Measurements from ENCODE around the gene TCF4.

Gene TCF4

DNA sequence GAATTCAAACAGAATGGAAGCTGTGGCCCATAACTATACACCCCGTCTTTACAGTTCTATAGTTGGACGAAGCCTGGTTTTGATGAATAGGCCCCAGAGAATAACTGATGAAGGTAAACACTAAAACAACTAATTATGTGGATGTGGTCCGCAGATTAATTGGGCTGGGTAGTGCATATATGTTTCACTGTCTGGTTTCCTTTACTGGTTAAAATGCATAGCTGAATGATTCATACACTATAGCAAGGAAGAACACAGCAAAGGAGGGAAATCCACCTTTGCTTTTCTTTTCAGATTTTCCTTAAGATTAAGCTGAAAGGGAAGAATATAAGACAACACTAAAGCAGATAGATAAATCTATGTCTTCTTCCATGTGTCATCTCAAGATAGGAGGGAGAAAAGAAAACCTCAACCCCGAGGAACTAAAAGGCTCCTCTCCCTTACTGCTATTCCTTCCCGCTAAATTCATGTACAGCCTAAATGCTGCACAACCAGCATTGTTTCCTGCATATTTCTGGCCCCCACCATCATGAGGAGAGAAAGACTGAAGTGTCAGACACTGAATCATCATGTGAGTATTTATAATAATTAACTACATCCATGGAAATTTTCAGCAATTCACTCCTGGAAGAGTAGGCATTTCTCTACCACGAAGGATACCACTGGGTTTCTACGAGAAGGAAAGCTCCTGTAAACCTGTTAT lies 331.6 kb downstream of the TCF4 start:
- no peak for DNase-seq (ENCODE audit: low spot score)

DNA sequence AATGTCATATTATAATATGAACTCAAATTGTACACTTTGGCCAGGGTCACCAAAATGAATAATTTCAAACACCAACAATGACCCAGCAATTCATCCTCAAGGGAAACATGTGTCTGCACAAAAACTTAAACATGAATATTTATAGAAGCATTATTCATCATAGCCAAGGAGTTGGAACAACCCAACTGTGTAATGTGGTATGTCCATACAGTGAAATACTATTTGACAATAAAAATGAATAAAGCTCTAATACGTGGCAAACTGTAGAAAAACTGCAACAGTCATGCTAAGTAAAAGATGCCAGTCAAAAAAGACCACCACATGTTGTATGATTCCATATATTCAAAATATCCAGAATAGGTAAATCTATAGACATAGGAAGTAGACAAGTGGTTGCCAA lies 334.2 kb downstream of the TCF4 start:
- DNase-seq (ENCODE audit: low spot score) = no peak

DNA sequence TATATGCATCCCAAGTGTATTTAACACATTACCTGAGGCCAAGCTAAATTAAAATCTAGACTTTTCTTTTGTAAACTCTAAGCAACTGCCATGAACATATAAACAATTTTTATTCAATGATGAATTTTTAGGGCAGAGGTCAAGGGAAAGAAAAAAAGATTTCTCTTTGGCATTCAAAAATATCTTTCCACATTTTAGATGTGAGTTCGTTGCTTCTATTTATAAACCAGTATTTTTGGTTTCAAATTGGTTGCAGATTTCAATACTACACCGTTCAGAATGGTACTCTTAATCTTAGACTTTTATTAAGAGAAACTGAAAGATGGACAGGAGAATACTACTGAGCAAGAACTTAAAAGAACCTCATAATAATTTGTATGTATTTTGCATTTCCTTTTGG lies 335.1 kb downstream of the TCF4 start:
- no peak for DNase-seq (ENCODE audit: low spot score)

DNA sequence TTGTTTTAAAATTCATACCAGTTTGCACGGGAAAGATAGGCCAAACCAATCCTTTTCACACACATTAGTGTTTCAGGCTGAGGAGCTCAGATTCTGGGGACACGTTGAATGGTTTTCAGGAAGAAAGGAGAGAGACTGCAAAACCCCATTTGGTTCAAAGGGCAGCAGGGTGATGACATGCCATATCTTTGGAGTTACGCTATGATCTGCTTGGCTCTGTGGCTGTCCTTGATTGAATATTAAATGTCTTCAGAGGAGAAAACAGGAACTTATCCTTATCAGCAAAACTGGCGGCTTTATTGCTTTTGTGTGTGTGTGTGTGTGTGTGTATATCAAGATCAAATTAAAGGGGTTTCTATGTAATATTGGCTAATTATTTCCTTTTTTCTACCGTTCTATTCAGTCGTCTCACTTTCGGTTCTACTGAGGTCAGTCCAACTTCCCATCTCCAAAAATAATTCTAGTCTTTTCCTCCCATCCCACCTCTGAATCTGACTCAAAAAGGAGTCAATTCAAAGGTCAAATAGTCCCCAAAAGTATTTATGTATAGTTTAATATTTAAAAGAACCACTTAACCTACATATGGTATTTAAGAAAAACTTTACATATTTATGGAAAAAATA lies 335.8 kb downstream of the TCF4 start:
- DNase-seq (ENCODE audit: low spot score) = no peak

DNA sequence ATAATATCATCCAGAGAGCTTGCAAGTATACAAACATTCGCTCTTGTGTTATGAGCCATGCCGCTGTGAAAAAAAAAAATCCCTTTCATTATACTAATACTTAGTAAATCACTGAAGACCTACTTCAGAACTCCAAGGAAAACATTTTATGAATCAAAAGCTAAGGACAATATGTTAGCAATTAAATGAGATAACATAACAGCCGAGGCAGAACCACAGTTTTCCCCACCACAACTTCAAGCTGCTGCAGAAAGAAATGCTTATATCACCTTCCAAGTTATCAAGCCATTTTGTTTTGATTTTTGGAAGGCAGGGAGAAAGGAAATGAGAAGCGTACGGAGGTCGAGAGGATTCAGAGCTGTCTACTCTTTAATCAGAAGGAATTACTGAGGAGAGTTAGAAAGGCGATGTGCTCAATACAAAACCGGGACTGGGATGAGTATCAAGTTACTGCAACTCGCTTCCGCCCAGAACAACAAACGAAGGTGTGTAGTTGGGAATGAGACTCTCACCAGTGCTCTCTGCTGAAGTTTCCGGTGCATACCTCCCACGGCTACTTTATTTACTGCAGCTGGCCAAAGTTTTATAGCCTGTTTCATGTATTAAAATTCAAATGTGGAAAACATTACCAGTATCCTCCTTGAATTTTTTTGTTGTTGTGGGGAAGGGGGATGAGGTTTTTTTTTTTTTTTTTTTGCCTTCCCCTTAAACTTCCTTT lies 336.6 kb downstream of the TCF4 start:
- DNase-seq (ENCODE audit: low spot score) = no peak

DNA sequence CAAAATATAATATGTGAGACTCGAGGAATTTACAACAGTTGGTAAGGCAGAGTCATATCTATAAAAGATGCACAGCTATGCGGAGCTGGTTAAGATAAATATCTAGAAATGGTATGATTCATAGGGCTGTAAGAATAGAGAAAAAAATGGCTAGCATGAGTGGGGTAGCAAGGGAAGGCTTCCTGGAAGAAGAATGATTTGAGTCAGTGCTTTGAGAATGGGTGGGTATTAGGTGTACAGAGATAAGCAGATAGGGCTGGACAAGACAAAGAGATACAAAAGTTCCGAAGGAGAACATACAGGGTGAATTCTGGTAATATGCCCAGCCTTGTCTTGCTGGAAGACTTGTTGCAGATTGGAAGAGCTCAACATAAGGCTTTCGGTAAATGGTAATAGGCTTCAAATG lies 337.2 kb downstream of the TCF4 start:
- no peak for DNase-seq (ENCODE audit: low spot score)

DNA sequence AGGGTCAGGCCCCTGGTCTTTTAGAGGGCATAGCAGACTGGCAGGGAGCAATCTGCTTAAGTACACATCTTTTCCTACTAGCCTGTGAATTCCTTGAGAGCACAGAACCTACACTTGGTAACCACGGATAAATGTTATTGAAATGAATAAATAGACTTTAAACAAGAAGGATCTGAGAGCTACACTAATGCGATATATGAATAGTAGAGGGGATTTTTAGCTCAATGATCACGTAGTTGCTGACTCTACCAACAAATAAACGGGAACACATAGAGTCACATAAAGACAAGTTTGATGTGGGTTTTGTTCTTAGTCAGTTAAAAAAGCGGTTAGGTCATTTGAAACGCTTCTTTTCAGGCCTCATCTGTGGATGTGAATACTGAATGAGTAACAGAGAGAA lies 338.4 kb downstream of the TCF4 start:
- DNase-seq (ENCODE audit: low spot score) = no peak

DNA sequence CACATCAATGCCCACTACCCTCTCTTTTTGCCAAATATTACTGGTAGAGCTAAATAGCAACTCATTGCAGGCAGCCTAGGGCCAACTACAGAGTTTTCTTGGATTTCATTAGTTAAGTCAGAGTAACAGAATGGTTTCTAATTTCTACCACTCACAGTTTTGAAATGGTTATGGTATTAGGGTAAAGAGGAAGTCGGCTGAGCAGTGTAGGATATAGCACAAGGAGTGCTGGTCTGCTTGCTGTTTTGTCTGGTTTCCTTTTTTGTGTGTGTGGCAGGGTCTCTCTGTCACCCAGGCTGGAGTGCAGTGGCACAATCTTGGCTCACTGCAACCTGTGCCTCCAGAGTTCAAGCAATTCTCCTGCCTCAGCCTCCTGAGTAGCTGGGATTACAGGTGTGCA lies 339.5 kb downstream of the TCF4 start:
- no peak for DNase-seq (ENCODE audit: low spot score)

DNA sequence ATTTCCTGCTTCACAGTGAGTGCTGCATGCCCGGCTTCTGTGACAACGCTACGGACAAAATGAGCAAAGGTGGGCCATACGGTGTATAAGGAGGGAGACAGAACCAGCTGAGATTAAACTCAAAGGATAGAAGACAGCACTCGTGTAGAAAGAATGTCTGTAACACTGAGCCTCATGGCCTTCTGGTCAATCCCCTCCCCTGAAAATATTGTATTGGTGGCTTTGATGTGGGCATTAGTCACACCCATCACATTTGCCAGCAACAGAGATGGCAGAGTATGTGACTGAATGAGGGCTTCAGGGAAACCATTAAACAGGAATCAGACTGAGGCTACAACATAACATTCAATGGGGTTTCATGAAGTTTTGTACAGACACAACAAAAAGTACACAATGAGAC lies 341.0 kb downstream of the TCF4 start:
- DNase-seq (ENCODE audit: low spot score) = no peak

DNA sequence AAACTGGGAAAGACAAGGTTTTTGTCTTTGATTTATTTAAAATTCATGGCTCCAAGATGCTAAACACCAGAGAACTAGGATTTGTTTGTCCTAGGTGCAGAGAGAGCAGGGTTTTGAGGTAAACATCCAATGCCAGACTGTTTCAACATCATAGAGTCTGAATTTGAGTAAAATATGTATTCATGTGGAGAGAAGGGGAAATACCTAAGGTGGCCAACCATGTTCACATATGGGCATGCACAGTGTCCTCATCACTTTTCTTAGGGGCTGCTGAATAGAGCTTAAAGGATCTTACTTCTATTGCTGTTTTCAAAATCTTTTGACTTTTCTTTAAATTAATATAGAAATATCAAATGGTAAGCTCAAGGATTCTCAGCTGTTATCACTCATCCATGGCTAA lies 341.7 kb downstream of the TCF4 start:
- DNase-seq (ENCODE audit: low spot score) = no peak

DNA sequence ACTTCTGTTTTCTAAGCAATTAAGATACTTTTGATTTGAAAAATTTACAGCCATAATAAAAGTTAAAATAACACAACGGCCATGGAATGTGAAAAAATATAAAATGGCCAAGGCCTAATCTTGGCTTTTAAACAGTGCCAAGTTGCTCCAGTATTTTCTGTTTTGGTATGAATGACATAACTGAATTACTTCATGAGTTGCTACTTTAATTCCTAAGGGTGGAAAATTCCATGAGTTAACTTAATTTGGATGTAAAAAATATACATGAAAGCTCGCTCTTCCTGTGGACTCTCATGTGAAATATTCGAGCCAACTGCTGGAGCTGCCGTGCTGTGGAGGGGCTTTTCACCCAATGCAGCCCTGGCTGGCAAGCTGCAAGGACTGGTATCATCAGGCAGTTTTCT lies 342.8 kb downstream of the TCF4 start:
- no peak for DNase-seq (ENCODE audit: low spot score)

DNA sequence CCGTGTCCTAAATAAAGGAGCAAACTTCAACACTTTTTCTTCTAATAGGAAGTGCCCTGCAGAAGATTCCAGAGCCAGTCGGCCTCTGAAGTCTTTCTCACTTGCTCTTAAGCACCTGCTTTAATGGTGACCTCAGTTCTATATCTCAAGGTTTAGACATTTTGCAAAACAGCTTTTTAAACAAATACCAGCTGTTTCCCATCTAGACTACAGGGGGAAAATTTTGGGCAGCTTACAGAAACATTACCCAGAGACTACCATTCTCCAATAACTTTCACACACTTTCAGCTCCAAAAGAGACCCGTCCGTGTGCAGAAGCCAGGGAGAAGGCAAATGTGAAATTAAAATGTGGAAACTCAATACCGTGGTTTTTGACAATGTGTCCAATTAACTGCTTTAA lies 343.4 kb downstream of the TCF4 start:
- DNase-seq (ENCODE audit: low spot score) = no peak

DNA sequence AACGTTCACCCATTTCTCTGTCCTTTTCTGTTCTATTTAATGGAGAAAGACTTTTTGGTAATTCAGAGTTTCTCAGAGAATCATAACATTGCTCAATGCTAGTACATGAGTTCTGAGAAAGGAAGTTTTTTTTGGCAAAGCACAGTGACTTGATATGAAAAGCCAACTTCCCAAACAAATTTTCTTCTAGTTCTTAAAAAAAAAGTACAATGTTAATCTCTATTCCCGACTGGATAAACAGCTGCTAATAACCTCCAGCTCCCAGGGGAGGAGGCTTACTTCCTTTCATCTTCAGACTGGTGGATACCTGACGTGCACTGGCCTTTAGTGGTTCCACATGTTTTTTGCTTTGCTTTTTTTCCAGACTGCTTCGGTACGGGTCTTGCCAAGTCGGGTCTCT lies 344.1 kb downstream of the TCF4 start:
- no peak for DNase-seq (ENCODE audit: low spot score)

DNA sequence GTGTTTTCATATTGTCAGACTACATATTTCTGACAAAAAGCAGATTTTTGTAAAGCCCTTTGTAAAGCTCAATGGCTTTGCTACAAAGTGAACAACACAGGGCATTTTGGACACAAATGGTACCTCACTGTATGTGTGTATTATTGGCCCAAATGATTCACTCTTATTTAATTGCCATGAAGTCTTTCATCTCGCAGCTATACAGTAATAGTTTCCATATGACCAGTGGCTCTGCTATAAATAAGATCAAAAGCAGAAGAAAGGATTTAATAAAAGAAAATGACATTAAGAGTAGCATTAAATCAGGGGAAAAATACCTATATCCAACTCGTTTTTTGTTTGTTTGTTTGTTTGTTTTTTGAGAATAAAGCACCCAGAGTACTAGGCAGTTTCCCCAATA lies 344.7 kb downstream of the TCF4 start:
- DNase-seq (ENCODE audit: low spot score) = no peak

DNA sequence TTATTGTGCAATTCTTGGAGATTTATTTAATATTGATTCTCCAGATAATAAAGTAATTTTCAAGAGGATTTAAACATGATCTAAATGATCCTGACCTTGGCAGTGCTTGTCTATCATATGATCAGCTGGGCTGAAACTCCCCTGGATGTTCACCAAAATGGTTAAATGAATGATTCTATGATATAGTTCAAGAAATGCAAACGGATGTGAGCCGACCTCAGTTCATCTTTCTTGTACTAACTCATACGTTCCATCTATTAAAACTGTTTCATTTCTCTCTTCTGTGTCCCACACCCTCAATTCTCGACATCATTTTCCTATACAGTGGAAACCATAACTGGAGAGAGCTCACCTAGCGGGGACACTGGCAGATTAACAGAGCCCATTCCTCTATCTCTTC lies 347.0 kb downstream of the TCF4 start:
- no peak for DNase-seq (ENCODE audit: low spot score)

DNA sequence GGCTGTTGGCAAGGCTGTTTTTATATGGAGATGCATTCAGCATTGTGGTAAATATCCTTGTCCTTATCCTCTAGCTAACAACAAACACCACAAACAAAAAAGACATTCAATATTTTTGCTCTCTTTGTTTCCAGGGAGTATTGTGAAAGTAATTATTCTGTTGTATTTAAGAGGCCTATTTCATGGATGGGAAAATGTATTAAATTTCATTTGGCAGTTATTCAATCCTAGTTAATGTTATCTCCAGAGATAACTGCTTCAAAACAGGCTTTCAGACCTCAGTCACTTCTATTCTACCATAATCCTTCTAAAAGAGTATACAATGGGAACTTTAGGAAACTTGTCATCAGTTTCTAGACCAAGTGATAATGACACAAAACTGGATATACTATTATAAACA lies 348.3 kb downstream of the TCF4 start:
- no peak for DNase-seq (ENCODE audit: low spot score)

DNA sequence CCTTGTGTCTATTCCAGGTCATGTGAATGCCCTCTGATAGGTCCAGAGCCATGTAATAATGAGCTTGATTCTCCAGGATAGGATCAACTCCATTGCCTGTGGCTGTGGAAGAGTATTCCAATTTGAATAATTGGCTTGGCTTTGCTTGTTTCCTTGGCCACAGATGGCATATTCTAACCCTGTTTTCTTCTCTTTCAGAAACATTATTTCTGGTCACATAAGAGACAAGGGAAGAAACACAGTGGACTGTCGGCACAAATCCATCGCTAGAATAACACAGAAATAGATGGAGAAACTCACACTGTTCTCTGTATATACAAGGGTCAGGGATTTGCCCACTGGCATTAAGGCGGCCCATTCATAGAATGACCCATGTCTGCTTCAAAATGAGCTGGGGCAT lies 350.3 kb downstream of the TCF4 start:
- DNase-seq (ENCODE audit: low spot score) = no peak

DNA sequence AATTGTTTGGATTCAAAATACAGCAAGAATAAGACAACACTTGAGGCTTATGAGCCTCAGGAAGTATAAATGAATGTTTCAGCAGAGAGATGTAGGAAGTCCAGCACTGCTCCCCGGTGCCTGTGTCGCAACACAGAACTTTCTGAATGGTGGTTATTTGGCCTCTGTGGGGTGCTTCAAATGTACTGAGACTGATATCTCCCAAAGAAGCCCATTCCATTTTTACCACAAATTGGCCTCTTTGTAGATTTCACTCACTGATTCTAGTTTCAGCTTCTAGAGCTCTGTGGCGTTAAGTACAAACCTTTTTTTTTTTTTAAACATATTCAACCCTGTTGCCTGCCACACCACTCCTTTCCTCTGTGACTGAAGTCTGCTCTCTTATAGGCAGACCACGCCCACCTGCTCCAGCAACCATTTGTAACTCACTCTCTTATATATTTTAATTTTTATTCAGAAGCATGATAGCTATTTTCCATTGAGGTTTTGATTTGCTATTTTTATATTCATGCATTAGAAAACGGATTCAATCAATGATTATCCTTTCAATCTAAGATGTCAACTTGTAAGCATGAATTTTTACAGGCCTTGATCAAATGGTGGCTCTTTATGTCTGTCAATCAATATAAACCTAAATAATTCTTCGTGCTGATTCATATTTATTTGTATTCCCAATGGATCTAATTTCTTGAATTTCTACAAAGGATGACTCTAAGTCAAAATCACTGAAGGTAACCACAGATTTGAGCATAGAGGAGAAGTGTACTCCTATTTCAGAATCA lies 351.7 kb downstream of the TCF4 start:
- no peak for DNase-seq (ENCODE audit: low spot score)

DNA sequence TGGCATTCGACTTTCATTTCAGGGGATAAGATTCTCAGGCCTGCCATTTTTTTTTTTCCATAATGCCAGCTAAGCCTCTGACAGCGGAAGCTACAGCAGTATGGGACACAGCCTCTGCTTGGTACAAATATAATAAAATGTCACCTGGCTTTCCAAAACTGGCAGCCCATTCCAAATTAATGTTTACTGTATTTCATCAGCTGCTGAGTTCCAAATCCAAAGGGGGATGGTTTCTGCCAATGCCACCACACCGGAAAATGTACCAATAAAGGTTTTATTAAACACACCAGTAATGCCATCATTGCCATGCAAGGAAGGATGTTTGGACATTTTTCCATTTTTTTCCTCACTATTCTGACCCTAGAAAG lies 352.9 kb downstream of the TCF4 start:
- DNase-seq (ENCODE audit: low spot score) = no peak

DNA sequence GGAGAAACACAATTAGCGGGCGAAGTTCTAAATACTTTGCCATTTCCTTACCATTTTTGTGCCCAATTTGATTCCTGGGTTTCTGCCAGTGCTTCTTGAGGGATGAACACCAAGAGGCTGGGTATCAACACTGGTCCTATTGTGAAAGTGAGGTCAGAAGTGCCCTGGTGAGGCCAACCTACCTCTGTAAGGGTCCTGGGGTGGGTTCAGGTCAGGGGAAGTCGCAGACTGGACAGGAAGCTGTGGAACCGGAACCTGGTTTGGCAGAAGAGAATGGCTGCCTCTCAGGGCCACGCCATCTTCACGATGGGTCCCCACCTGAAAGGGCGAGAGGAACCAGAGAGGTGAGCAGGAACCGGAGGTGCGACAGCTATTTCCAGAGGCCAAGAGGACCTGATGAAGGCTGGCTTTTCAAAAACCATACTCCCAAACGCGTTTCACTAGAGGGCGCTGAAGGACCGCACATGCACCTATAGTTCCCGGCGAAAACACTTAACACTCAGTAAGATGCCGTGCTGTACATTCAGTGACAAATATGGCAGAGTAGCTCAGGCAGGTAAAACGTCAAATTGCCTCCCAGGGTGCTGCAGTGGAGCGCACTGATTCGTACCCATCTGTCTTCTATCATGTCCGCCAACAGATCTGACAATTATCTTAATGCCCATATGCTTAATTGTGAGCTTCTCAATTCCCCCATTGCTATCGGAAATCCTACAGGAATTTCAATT lies 353.5 kb downstream of the TCF4 start:
- peak; percentile 52 for DNase-seq (ENCODE audit: low spot score)

DNA sequence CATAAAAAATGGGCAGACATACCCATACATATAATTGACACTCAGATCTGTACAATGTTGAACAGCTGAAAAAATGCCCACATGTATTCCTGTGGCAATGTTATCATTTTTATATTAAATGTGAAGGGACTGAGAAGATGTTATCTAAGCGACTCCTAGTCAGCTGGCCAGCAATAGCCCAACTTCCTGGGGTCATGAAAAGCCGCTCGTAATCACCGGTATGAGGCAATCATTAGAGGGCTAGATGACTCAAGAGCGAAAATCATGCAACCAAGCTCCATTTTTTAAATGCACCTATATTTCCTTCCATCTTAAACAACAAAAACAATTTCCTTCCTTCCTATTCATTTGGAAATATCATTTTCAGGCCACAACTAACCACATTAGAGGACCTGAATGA lies 354.1 kb downstream of the TCF4 start:
- no peak for DNase-seq (ENCODE audit: low spot score)

DNA sequence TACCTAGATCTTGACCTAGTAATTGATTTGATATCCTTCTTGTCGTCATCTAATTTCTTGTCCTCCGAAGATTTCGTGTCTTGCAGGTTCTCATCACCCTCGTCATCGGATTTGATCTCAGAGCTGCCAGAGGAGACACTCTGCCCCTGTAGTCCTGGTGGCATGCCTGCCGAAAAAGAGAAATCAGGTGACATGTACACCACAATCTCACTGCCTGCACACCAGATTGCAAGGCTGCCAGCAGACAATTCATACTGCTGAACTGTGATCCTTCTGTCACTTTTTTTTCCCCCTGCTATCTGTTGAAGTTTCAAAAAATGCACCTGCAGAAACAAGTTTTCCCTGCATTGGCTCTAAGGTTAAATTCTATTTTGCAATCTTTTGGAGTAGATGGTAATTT lies 355.5 kb downstream of the TCF4 start:
- DNase-seq (ENCODE audit: low spot score) = no peak
